ENCODE measurements around the gene SLC37A1.

- TF ChIP-seq CTCF (conservative IDR thresholded peaks at IDR 0.05) (no peak), EZH2 (IDR thresholded peaks at IDR 0.05; ENCODE audit: low read depth) (no peak)
Observed at GRCh38 chr21:42572906-42573495, 59.3 kb downstream of the SLC37A1 start.
